GM21447 (cell line): Measurements from ENCODE around the gene C12orf76.
A peak's percentile ranks its signal among the peaks of the same experiment; 100 is the strongest.
"Not testable (repeated sequence)": the region's sequence is repeated elsewhere in the genome, so short reads cannot be mapped to it uniquely, and the experiment has no call there.

Experiments
- ATAC-seq: cut with Tn5 transposase; IDR thresholded peaks from one replicate; pipeline ENCODE4 v1.9.1; 2021; ENCODE audit not compliant: unreplicated experiment

The C12orf76 gene

GRCh38 chr12:110048242-110049027, at the start of gene C12orf76:
Gene C12orf76, minus strand, starts transcription at chr12:110048522. Its CDS starts 27 bp downstream, at chr12:110048495.
- ATAC-seq: peak; percentile 99

- ATAC-seq: no peak
Observed at GRCh38 chr12:110093631-110094311, 45.4 kb upstream of the C12orf76 start.

GRCh38 chr12:110091136-110091711, 42.9 kb upstream of the C12orf76 start:
- ATAC-seq: no peak

GRCh38 chr12:110090266-110091135, 42.2 kb upstream of the C12orf76 start:
- no peak for ATAC-seq

GRCh38 chr12:110088936-110089335, 40.6 kb upstream of the C12orf76 start:
- ATAC-seq: no peak

GRCh38 chr12:110088216-110088615, 39.9 kb upstream of the C12orf76 start:
- not testable (repeated sequence) for ATAC-seq

GRCh38 chr12:110084314-110085015, 36.1 kb upstream of the C12orf76 start:
- ATAC-seq: no peak

GRCh38 chr12:110080410-110080809, 32.1 kb upstream of the C12orf76 start:
- no peak for ATAC-seq

GRCh38 chr12:110079477-110080400, 31.4 kb upstream of the C12orf76 start:
- peak; percentile 92 for ATAC-seq

GRCh38 chr12:110077800-110078199, 29.5 kb upstream of the C12orf76 start:
- no peak for ATAC-seq

- no peak for ATAC-seq
Observed at GRCh38 chr12:110075880-110076279, 27.6 kb upstream of the C12orf76 start.

- ATAC-seq: no peak
Observed at GRCh38 chr12:110074089-110074488, 25.8 kb upstream of the C12orf76 start.

- no peak for ATAC-seq
Observed at GRCh38 chr12:110073049-110073831, 24.9 kb upstream of the C12orf76 start.

- ATAC-seq: not testable (repeated sequence)
Observed at GRCh38 chr12:110072636-110073035, 24.3 kb upstream of the C12orf76 start.

GRCh38 chr12:110071967-110072366, 23.6 kb upstream of the C12orf76 start:
- no peak for ATAC-seq

GRCh38 chr12:110071504-110071903, 23.2 kb upstream of the C12orf76 start:
- no peak for ATAC-seq

GRCh38 chr12:110068654-110069053, 20.3 kb upstream of the C12orf76 start:
- ATAC-seq: no peak

GRCh38 chr12:110068115-110068514, 19.8 kb upstream of the C12orf76 start:
- ATAC-seq: not testable (repeated sequence)
